ENCODE measurements around the gene RBM28. TPM values are rescaled to one million over a fixed set of nuclear protein-coding genes. Genes with fewer than 3 reads are reported as not detected.

RBM28 gene
- total RNA-seq, 2 donors from 2014 or later, result 19.6 to 26.8 TPM

DNA sequence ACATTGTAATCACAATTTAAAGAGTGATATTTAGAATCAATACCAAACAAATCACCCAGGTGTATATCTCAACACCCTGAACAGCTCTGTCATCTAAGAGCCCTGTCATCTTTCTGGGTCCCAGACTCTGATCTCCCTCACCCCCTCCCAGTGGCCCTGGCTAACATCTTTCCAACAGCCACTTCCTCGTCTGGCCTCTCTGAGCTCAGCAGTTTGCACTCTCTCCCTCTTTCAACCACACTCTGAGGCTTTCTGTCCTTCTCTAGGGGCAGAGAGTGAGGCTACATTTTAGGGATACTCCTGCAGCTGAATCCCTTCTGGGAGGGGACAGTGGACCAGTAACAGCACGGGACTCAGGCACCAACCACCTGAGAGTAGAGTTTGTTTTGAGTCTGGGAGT, 34.9 kb upstream of the RBM28 start:
- ATAC-seq, result no peak
- DNase-seq, result no peak
- intact Hi-C loops (cut with DNase I, micrococcal nuclease), result no loop called here

DNA sequence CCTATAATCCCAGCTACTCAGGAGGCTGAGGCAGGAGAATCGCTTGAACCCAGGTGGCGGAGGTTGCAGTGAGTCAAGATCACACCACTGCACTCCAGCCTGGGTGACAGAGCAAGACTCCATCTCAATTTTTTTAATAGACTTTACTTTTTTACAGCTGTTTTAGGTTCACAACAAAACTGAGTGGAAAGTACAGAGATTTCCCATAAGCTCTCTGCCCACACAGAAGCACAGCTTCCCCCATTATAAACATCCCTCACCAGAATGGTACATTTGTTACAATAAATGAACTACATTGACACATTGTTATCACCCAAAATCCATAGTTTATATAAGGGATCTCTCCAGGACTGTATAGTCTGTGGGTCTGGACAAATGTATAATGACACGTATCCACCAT, 32.4 kb upstream of the RBM28 start:
- intact Hi-C loops (cut with DNase I, micrococcal nuclease), result no loop called here
- DNase-seq (no peak), ATAC-seq (no peak)

DNA sequence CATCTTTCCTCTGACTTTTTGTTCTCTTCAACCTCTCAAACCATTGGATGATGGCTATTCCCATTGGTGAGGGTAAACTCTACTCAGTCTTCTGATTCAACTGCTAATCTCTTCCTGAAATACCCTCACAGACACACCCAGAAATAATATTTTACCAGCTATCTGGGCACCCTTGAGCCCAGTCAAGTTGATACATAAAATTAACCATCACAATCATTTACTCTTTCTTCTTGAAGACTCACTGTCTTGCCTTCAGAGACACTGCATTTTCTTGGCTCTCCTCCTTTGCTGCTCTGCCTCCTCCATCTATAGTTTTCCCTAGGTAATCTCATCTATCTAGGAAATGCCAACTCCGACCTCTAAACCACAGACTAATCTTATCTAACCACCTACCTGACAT, 30.3 kb upstream of the RBM28 start:
- DNase-seq (no peak), ATAC-seq (no peak)
- intact Hi-C loops (cut with DNase I, micrococcal nuclease), result no loop called here

DNA sequence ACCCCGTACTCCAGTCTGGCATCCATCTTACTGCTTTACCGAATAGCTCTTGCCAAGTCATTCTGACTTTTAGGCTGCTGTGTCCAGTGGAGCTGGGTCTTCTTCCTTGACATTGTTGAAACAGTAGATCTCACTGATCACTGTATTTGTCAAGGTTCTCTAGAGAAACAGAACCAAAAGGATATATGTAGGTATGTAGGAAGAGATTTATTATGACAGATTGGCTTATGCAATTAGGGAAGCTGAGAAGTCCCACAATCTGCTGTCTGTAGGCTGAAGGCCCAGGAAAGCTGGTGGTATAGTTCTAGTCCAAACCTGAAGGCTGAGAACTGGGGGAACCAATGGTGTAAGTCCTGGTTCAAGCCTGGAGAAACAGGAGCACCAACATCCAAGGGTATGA, 29.9 kb upstream of the RBM28 start:
- ATAC-seq (no peak), DNase-seq (no peak)
- intact Hi-C loops (cut with DNase I, micrococcal nuclease), result no loop called here

DNA sequence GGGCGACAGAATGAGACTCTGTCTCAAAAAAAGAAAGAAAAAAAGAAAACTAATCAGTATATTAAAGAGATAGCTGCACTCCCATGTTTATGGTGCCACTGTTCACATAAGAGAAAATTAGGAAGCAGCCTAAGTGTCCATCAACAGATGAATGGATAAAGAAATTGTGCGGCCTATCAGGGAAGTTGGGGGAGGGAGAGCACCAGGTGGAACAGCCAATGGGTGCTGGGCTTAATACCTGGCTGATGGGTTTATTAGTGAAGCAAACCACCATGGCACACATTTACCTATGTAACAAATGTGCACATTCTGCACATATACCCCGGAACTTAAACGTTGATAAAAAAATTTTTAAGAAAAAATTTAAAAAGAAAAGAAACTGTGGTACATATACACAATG, 26.8 kb upstream of the RBM28 start:
- intact Hi-C loops (cut with DNase I, micrococcal nuclease), result no loop called here
- no peak for ATAC-seq
- DNase-seq, result no peak

DNA sequence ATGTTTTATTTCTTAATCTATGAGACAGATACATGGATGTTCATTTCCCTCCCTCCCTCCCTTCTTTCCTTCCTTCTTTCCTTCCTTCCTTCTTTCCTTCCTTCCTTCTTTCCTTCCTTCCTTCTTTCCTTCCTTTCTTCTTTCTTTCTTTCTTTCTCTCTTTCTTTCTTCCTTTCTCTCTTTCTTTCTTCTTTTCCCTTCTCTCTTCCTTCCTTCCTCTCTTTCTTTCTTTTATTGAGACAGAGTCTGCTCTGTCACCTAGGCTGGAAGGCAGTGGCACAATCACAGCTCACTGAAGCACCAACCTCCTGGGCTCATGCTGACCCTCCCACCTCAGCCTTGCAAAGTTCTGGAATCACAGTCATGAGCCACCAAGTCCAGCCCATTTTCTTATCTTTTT, 23.3 kb upstream of the RBM28 start:
- DNase-seq (no peak), ATAC-seq (no peak)
- intact Hi-C loops (cut with DNase I, micrococcal nuclease), result no loop called here

DNA sequence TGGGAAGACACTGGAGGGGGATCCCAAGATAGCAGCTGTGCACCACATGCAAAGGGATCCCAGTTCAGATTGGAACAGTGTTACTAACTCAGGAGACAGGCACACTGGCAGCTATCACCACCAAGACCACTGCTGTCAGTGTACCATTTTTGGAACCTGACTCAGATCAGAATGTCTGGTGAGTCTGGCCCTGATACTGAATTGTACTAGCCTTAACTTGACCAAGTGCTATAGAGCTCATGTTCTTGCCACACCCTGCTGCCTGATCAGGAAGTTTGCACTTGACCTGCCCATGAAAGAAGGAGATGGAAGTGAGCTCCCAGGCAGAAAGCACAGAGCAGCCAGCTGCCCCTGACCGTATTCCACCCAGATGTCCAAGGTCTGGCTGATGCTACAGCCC, 22.6 kb upstream of the RBM28 start:
- peak; percentile 84 for ATAC-seq
- DNase-seq, result peak in 1 of 2 donors; percentile 21
- intact Hi-C loops (cut with DNase I, micrococcal nuclease), result no loop called here

DNA sequence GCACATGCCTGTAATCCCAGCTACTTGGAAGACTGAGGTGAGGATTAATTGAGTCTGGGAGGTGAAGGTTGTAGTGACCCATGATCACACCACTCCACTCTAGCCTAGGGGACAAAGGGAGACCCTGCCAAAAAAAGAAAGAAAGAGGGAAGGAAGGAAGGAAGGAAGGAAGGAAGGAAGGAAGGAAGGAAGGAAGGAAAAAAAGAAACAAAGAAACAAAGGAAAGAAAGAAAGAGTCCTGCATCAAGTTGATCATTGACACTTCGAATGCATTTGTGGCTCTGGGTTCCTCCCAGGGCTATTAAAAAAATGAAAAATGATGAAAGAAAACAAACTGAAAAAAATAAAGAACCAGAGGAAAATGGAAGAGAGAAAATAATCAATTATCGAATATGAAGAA, 21.7 kb upstream of the RBM28 start:
- no peak for DNase-seq
- no peak for ATAC-seq
- intact Hi-C loops (cut with DNase I, micrococcal nuclease), result no loop called here

DNA sequence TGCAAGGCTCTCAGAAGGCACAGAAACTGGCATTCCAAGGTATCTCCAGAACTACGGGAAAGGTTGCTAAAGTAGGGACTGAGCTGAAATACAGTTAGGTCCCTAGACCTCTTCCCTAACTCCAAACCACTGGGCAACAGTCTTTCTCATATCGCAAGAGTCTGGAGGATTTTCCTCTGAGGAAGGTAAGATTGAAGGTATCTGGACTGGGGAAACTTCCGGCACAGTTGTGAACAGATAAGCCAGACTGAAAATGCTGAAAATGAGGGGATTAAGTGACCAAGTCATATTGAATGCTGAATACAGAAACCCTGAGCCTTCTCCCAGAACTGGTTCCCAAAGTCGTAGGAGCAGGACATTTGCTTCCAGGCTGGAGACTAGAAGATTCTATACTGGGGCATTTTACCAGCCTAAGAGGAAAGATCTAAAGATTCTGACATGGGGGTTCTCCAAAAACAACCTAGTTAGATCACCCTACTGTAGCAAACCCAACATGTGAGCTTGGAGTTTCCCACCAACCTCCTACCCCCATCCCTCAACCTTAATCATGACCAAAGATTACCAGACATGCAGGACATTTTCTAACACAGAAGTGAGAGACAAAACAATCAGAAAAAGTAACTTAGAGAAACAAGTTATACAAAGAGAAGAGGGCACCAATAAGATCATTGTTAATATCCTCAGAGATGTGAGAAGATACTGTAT, 20.6 kb upstream of the RBM28 start:
- DNase-seq, result no peak
- intact Hi-C loops (cut with DNase I, micrococcal nuclease), result no loop called here
- no peak for ATAC-seq

DNA sequence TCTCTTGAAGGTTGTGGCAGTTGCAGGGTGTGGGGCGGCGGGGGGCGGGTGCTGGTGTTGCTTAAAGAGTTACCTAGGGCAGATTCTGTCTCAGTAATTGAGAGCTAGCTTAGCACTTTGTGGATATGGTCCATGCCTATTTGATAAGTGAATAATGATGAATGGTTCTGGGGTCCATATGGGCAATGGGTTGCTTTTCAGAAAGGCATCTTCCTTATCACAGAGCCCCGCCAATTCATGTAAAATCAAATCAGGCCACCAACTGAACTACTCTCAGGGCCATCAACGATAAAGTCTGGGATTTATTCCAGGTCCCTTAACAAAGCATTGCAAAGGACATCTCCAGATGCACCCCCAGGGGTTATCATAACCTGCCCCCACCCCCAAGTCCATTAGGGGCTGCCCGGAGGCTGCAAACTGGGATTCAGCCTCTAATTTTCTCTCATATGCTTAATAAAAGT, 19.6 kb upstream of the RBM28 start:
- no peak for DNase-seq
- no peak for ATAC-seq
- intact Hi-C loops (cut with DNase I, micrococcal nuclease), result no loop called here

DNA sequence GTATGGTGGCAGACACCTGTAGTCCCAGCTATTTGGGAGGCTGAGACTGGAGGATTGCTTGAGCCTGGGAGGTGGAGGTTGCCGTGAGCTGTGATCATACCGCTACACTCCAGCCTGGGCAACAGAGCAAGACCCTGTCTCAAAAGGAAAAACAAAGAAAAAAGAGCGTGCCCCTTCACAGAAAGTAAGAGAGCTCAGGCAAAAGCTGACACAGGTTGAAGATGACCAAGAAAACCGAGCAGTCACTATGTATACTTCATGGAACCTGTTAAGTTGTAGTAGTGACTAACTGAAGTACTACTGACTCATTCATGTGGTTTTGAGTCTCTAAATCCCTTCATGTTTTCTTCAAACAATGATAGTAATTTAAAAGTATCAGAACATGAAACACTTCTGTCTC, 19.0 kb upstream of the RBM28 start:
- ATAC-seq (no peak), DNase-seq (no peak)
- intact Hi-C loops (cut with DNase I, micrococcal nuclease), result no loop called here

DNA sequence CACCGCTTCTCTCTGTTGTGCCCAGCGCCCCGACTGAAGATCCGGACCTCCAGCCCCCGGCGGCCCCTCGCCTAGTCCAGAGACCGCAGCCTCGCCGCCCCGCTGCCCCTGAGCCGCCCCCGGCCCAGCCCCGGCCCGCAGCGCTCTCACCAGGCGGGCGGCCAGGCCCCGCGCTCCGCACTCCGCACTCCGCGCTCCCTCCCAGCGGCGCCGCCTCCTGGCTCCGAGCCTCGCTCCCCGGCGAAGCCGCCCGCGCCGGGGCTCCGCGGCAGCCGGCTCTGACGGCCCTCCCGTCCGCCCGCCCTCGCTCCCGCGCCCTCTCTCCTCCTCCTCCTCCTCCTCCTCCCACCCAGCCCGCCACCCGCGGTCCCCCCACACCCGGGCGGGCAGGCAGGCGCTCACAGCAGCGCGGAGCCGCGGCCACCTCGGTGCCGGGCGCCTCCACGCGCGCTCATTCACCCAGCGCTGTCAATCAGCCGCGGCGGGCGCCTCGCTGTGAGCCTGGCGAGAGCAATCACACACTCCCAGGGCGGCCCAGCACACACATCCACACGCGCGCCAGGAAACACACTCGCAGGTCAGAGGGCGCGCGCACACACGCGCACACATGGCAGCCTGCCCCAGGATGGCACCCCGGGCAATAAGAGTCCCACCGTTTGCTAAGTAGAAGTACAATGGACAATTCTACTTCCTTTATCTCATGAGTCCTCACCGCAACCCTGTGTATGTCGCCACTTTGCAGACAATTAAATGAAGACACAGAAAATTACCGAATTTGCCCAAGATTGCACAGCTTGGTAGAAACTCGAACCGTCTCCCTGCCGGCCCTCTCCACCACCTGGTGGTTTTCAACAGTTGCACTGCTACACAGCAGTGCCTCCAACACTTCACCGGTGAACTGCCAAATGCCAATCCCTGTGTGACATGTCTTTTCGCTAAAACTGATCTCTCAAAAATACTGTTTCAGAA, 18.0 kb upstream of the RBM28 start, which contains the start of gene PRRT4:
TSS of gene PRRT4 (minus strand) at position 280 of the 969 bp plus-strand sequence.
- intact Hi-C loops (cut with DNase I, micrococcal nuclease), result no loop called here
- peak; percentile 76 for ATAC-seq
- peak in 1 of 2 donors; percentile 44 for DNase-seq

DNA sequence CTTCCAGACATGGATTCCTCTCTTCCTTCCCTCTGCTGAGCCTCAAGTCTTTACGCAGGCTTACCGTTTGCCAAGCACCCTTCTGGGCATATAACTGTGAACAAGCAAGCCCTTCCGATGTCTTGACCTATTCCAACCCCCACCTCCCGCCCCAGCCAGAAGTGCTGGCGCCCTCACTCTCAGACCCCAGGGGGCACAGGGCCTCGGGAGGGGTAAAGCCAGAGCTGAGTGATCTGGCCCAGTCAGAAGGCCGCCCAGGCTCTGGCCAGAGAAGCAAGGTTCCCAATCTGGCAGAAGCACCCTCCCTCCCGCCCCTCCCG, 16.6 kb upstream of the RBM28 start:
- no peak for ATAC-seq
- DNase-seq, result no peak
- intact Hi-C loops (cut with DNase I, micrococcal nuclease), result no loop called here

DNA sequence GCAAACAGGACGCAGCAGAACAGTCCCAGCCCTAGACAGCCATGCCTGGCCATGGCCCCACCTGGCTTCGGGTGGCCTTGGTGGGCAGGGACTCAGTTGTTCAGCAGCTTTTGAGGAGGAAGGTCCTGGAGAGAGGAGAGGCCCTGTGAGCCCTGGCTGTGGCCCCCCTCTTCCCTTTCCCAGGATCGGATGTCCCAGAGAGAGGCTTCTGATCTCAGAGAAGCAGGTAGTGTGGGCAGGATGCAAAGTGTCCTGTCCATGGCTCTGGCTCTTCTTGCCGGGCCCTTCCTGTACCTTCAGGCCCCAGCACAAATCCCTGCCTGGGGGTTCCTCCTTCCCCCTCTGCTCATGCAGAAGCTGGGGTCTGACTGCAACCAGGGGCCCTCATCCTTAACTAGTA, 16.2 kb upstream of the RBM28 start:
- DNase-seq, result no peak
- no peak for ATAC-seq
- intact Hi-C loops (cut with DNase I, micrococcal nuclease), result no loop called here

DNA sequence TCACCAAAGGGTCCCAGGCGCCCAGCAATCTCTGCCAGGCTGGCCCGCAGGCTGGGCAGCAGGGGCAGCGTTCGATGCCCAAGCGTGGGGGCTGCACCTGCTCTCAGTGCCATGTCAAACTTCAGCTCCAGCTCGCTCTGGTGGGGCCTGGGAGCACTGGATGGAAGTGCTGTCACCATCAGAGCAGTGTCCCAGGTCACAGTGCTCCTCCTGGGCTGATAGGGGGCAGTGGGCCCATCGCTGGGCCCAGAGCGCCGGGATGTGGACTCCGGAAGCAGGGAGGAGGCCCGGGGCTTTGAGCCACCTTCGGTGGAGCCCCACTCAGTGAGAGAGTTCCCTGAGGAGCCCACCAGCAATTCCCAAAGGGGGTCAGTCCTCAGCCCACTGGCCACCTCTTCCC, 15.6 kb upstream of the RBM28 start:
- intact Hi-C loops (cut with DNase I, micrococcal nuclease), result no loop called here
- DNase-seq, result no peak
- ATAC-seq, result no peak

DNA sequence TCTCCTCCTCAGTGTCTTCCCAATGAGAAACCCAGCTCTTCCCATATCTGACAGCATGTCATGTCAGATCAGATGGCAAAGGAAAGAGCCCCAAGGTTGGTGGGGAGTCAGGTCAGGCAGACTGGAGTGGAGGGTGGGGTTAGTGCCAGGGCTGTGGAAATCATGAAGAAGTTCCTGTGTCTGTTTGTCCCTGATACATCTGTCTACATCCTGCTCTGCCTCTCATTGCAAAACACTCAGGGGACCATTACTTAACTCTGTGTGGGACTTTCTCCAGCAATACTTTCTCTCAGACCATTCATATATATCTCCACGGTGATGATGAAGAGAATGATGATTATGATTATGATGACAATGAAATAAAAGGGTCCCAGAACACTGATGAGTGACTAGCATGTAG, 14.5 kb upstream of the RBM28 start:
- DNase-seq, result no peak
- intact Hi-C loops (cut with DNase I, micrococcal nuclease), result no loop called here
- no peak for ATAC-seq

DNA sequence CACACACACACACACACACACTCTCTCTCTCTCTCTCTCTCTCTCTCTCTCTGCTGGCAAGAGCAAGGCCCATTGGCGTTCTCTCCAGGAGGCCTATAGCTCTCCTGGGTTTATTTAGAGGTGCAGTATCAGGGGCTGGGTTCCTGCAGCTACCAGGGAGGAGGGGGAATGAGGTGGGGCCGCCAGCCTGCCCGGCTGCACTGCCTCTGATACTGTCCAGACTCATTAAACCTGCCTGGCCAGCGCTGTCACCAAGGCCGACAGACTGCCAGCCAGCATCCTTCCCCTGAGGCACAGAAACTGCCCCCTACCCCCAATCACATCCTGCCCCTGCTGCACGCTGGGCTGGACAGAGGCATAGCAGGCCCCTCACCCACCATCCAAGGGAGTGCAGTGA, 13.5 kb upstream of the RBM28 start:
- intact Hi-C loops (cut with DNase I, micrococcal nuclease), result no loop called here
- no peak for DNase-seq
- ATAC-seq, result no peak

DNA sequence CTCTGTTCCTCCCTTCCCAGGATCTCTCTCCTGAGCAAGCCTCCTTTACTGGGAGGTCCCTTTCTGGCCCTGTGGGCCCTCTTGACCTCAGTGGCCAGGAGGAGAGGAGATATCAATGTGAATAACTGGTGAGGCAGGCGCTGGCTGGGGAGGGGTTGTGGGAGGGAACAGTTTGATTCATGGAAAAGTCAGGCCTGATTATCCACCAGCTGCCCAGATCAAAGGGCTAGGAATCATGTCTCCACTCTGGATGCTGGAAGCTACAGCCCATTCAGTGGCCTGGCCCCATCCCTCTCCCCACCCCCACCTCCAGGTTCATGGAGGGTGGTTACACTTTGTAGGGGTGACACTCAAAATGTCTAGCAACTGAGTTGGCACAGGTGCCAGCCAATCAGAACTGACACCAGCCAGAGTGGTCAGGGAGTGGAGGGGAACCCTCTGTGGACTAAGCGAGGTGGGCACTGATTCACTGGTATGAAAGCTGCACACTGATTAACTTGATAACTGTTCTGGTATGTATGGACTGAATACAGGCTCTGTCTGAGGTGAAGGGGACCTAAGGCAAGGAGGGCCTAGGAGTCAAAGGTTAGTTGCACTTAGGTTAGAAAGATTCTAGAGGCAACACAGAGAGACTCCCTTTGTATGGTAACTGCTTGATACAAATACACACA, 13.0 kb upstream of the RBM28 start:
- DNase-seq (no peak), ATAC-seq (no peak)
- intact Hi-C loops (cut with DNase I, micrococcal nuclease), result no loop called here

DNA sequence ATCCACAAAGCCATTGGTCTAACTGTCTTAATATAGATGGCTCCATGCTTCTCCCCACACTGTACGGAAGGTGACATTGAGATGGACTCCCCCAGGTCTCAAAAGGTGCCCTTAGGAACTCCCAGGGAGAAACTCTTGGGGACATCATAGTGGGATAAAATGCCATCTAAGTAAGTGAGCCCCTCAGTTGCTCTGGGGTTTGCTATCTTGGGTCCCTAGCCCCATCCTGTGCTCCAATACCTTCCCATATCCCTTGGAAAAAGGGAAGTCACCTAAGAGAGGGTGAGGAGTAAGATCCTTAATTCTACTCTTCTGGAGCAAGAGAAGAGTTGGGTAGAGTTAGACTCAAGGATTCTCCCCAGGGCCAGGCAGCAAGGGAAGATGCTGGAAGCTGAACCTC, 9.9 kb upstream of the RBM28 start:
- no peak for DNase-seq
- no peak for ATAC-seq
- intact Hi-C loops (cut with DNase I, micrococcal nuclease), result no loop called here

DNA sequence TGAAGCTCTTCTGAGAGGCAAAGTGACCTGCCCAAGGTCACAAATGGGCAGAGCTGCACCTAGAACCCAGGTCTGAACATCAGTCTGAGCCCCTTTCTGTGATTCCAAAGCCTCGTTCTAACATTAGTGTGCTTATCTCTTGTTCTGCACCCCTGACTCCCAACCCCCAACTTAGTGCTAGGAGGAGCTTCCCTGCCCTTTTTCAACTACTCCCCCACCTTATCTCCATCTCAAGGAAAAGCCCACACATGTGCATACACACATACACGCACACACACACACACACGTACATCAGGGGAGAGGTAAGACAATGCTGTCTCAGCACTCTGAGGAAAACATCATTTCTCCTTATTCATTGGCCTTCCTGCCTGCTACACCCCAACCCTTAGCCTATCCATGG, 9.5 kb upstream of the RBM28 start:
- DNase-seq, result no peak
- ATAC-seq, result no peak
- intact Hi-C loops (cut with DNase I, micrococcal nuclease), result no loop called here

Measured in left colon (tissue), 2 donors.